ENCODE data around the gene MYO18B.
"Not testable (repeated sequence)": the region's sequence is repeated elsewhere in the genome, so short reads cannot be mapped to it uniquely, and the experiment has no call there.

The MYO18B gene

GRCh38 chr22:25972397-25972796 is 230.4 kb downstream of the MYO18B start:
- no peaks in the 10 kb centered on the region for H3K36me3 ChIP-seq (replicated peaks; ENCODE audit: insufficient read depth, low read length)
- H3K4me3 ChIP-seq (ENCODE audit: low read length) = no peak overlapping the region

GRCh38 chr22:25976356-25976755 is 234.4 kb downstream of the MYO18B start:
- no peaks in the 10 kb centered on the region for H3K9me3 ChIP-seq (replicated peaks; ENCODE audit: insufficient read depth, low read length)
- no peak overlapping the region for H3K9ac ChIP-seq (ENCODE audit: low read length)

More at GRCh38 chr22:25972397-25972796, 230.4 kb downstream of the MYO18B start:
- Histone ChIP-seq H3K4me1 (ENCODE audit: low read length) (peaks cover 2% of the 10 kb centered on the region; the same call in 1 of the 2 replicates), H3K9me3 (replicated peaks; ENCODE audit: insufficient read depth, low read length) (no peaks in the 10 kb centered on the region), H3K27me3 (replicated peaks; ENCODE audit: insufficient read depth, low read length) (peaks cover 14% of the 10 kb centered on the region; the same call in 1 of the 2 replicates), H3K9ac (ENCODE audit: low read length) (no peak overlapping the region), H3K4me2 (ENCODE audit: low read depth, low read length) (no peak overlapping the region), H4K20me1 (ENCODE audit: insufficient read depth, low read length) (no peaks in the 10 kb centered on the region), H3K79me2 (ENCODE audit: low read length) (no peaks in the 10 kb centered on the region), H3K9me2 (replicated peaks; ENCODE audit: insufficient read depth, low read length) (no peaks in the 10 kb centered on the region), H3K27ac (ENCODE audit: low read length) (no peak overlapping the region), H3F3A (ENCODE audit: insufficient read depth, low read length) (no peaks in the 10 kb centered on the region), H2AFZ (ENCODE audit: low read length) (no peak overlapping the region)
- no peak for DNase-seq
- TF ChIP-seq EZH2 (optimal IDR thresholded peaks at IDR 0.05; ENCODE audit: low read depth, low read length) (no peak), EZH2phosphoT487 (IDR thresholded peaks at IDR 0.05; ENCODE audit: low read length) (no peak)
- TF ChIP-seq, protein P1, sequence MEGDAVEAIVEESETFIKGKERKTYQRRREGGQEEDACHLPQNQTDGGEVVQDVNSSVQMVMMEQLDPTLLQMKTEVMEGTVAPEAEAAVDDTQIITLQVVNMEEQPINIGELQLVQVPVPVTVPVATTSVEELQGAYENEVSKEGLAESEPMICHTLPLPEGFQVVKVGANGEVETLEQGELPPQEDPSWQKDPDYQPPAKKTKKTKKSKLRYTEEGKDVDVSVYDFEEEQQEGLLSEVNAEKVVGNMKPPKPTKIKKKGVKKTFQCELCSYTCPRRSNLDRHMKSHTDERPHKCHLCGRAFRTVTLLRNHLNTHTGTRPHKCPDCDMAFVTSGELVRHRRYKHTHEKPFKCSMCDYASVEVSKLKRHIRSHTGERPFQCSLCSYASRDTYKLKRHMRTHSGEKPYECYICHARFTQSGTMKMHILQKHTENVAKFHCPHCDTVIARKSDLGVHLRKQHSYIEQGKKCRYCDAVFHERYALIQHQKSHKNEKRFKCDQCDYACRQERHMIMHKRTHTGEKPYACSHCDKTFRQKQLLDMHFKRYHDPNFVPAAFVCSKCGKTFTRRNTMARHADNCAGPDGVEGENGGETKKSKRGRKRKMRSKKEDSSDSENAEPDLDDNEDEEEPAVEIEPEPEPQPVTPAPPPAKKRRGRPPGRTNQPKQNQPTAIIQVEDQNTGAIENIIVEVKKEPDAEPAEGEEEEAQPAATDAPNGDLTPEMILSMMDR (IDR thresholded peaks at IDR 0.05; ENCODE audit: low read length) = no peak

GRCh38 chr22:25979968-25980367 is 238.0 kb downstream of the MYO18B start:
- H3K27ac ChIP-seq (ENCODE audit: low read length) = no peak overlapping the region
- peaks cover 21% of the 10 kb centered on the region for H3K27me3 ChIP-seq (replicated peaks; ENCODE audit: insufficient read depth, low read length)
- H4K20me1 ChIP-seq (ENCODE audit: insufficient read depth, low read length) = no peaks in the 10 kb centered on the region
- no peak overlapping the region for H3K4me3 ChIP-seq (ENCODE audit: low read length)
- no peak overlapping the region for H3K4me2 ChIP-seq (ENCODE audit: low read depth, low read length)
- no peaks in the 10 kb centered on the region for H3F3A ChIP-seq (ENCODE audit: insufficient read depth, low read length)
- TF ChIP-seq, protein P1 (IDR thresholded peaks at IDR 0.05; ENCODE audit: low read length) = no peak
- TF ChIP-seq EZH2phosphoT487 (IDR thresholded peaks at IDR 0.05; ENCODE audit: low read length) (no peak), EZH2 (optimal IDR thresholded peaks at IDR 0.05; ENCODE audit: low read depth, low read length) (no peak)
- H3K4me1 ChIP-seq (ENCODE audit: low read length) = no peaks in the 10 kb centered on the region
- H3K79me2 ChIP-seq (ENCODE audit: low read length) = no peaks in the 10 kb centered on the region
- H2AFZ ChIP-seq (ENCODE audit: low read length) = no peak overlapping the region
- DNase-seq = no peak
- H3K36me3 ChIP-seq (replicated peaks; ENCODE audit: insufficient read depth, low read length) = no peaks in the 10 kb centered on the region
- H3K9me3 ChIP-seq (replicated peaks; ENCODE audit: insufficient read depth, low read length) = no peaks in the 10 kb centered on the region
- no peak overlapping the region for H3K9ac ChIP-seq (ENCODE audit: low read length)
- H3K9me2 ChIP-seq (replicated peaks; ENCODE audit: insufficient read depth, low read length) = no peaks in the 10 kb centered on the region

More at GRCh38 chr22:25976356-25976755, 234.4 kb downstream of the MYO18B start:
- no peak for DNase-seq
- Histone ChIP-seq H3K36me3 (replicated peaks; ENCODE audit: insufficient read depth, low read length) (no peaks in the 10 kb centered on the region), H3F3A (ENCODE audit: insufficient read depth, low read length) (no peaks in the 10 kb centered on the region), H3K79me2 (ENCODE audit: low read length) (no peaks in the 10 kb centered on the region), H3K4me1 (ENCODE audit: low read length) (no peaks in the 10 kb centered on the region), H3K27me3 (replicated peaks; ENCODE audit: insufficient read depth, low read length) (peaks cover 21% of the 10 kb centered on the region), H2AFZ (ENCODE audit: low read length) (no peak overlapping the region), H4K20me1 (ENCODE audit: insufficient read depth, low read length) (no peaks in the 10 kb centered on the region), H3K27ac (ENCODE audit: low read length) (no peak overlapping the region), H3K4me3 (ENCODE audit: low read length) (no peak overlapping the region), H3K4me2 (ENCODE audit: low read depth, low read length) (no peak overlapping the region), H3K9me2 (replicated peaks; ENCODE audit: insufficient read depth, low read length) (no peaks in the 10 kb centered on the region)
- TF ChIP-seq, protein P1 (IDR thresholded peaks at IDR 0.05; ENCODE audit: low read length) = no peak
- TF ChIP-seq EZH2 (optimal IDR thresholded peaks at IDR 0.05; ENCODE audit: low read depth, low read length) = no peak
- TF ChIP-seq EZH2phosphoT487 (IDR thresholded peaks at IDR 0.05; ENCODE audit: low read length) = no peak

GRCh38 chr22:25984911-25985310 is 242.9 kb downstream of the MYO18B start:
- H3K9ac ChIP-seq (ENCODE audit: low read length); H3K79me2 ChIP-seq (ENCODE audit: low read length); H3K9me2 ChIP-seq (replicated peaks; ENCODE audit: insufficient read depth, low read length); H3K9me3 ChIP-seq (replicated peaks; ENCODE audit: insufficient read depth, low read length); H3K4me1 ChIP-seq (ENCODE audit: low read length); H3K4me2 ChIP-seq (ENCODE audit: low read depth, low read length); H3F3A ChIP-seq (ENCODE audit: insufficient read depth, low read length); H2AFZ ChIP-seq (ENCODE audit: low read length); H3K4me3 ChIP-seq (ENCODE audit: low read length); H4K20me1 ChIP-seq (ENCODE audit: insufficient read depth, low read length); H3K36me3 ChIP-seq (replicated peaks; ENCODE audit: insufficient read depth, low read length); H3K27ac ChIP-seq (ENCODE audit: low read length); DNase-seq: not testable (repeated sequence)
- peaks cover 41% of the 10 kb centered on the region for H3K27me3 ChIP-seq (replicated peaks; ENCODE audit: insufficient read depth, low read length)
